GM19324 (cell line): ENCODE results near the gene SERPINB11.
"Not testable (repeated sequence)": the region's sequence is repeated elsewhere in the genome, so short reads cannot be mapped to it uniquely, and the experiment has no call there.

Source experiments
- ATAC-seq: cut with Tn5 transposase; IDR thresholded peaks from one replicate; pipeline ENCODE4 v1.9.1; 2021; ENCODE audit warnings: mild to moderate bottlenecking, moderate library complexity; ENCODE audit not compliant: unreplicated experiment, low FRiP score

The SERPINB11 gene

DNA sequence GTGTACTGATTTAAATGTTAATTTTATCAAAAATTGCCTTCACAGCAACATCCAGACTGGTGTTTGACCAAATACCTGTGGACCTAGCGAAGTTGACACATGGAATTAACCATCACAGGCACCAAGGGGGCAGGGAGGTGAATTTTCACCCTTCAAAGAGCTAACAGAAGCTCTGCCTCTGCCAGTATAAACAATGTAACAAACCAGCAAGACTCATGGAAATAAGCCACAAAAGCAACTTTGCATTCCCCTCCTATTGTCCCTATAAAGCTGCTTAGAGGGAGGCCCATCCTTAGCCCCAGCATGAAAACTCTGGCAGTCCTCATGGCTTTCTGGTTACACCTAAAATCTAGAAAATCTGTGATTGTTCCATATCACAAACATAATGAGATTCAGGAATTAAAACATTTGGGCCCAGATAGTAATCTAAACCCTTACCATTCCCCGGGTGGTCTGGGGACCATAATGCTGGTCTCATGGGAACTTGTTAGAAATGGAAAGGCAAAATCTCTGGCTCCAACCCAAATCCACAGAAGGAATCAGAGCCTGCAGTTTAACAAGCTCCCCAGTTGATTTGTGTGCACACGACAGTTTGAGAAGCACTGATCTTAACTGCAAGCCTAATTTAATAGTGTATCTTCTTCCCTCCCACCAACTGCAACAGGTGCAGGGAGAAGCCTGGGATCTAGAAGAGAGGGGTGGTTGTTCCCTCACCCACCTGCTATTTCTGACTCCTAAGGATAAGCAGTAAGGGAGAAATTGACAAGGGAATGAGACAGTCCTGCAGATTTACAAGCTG is 23.1 kb downstream of the SERPINB11 start:
- ATAC-seq: no peak

DNA sequence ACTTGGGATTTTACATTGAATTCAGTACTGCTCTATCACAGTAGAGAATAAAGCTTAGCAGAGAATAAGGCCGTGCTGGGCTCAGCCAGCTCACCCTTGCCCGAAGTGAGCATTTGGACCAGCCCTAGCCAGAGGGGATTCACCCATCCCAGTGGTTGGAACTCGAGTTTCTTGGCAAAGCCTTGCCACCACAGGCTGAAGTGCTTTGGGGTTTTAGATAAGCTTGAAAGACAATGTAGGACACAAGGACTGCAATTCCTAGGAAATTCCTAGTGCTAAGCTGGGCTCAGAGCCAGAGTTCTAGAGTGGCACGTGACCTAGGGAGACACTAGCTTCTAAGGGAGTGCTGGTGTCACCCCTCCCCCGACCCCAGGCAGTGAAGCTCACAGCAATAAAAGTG is 28.0 kb downstream of the SERPINB11 start:
- no peak for ATAC-seq

- no peak for ATAC-seq
These were observed 28.5 kb downstream of the SERPINB11 start for GRCh38 chr18:63731215-63731614.

GRCh38 chr18:63736876-63737275 is 34.1 kb downstream of the SERPINB11 start:
- no peak for ATAC-seq

DNA sequence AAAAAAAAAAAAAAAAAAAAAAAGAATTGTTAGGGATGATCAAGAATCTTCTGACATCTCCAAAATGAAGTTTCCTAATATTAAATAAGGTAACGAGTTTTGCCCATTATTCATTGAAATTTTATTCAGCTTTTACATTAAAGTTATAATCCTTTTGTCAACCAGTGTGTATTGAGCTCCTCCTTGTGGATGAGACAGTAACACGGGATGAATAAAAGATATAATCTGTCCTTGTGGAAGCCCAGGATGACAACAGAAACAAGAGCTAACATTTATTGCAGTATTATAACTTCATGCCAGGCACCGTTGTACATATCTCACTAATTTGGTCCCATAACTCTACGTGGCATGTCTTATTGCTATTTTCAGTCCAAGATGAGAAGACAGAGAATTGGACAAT is 39.0 kb downstream of the SERPINB11 start:
- ATAC-seq: no peak

DNA sequence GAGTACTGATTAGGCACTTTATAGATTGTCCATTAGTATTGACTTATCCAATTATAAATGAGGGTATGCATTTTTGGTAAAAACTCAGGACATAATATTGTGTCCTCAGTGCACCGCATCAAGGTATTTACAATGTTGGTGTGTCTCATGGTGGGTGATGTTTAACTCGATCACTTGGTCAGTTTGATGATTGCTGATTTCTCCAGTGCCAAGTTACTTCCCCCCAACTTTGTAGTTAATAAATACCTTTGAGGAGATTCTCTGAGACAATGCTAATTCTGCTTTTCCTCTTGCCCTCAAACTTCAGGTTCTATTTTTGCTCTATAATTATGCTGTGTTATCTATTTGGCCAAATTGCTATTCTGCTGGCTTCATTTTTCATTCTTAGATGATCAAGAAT is 44.2 kb downstream of the SERPINB11 start:
- no peak for ATAC-seq

GRCh38 chr18:63749489-63749888 is 46.7 kb downstream of the SERPINB11 start:
- ATAC-seq: no peak

GRCh38 chr18:63752636-63753035 is 49.9 kb downstream of the SERPINB11 start:
- no peak for ATAC-seq

DNA sequence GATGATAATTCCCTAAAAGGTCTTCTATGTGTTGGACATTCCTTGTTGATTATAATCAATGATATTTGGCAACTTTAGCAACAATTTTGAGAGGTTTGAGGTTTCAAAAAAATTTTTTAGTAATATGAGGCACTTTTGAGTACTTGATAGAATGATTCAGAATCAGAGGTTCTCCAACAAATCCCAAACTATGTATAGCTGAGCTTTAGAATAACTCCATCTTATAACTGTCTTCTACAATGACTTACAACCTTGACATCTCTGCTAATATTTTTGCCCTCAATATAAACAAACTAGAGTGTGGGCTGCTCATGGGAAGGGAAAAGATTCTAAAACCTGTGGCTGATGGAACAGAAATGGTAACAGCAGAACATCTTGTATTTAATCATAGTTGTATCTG is 50.9 kb downstream of the SERPINB11 start:
- ATAC-seq: no peak

- no peak for ATAC-seq
These were observed 54.8 kb downstream of the SERPINB11 start for GRCh38 chr18:63757541-63757940.

GRCh38 chr18:63758615-63759240 is 56.0 kb downstream of the SERPINB11 start:
- ATAC-seq: no peak

- not testable (repeated sequence) for ATAC-seq
These were observed 57.0 kb downstream of the SERPINB11 start for GRCh38 chr18:63759786-63760185.

GRCh38 chr18:63762518-63762917 is 59.8 kb downstream of the SERPINB11 start:
- ATAC-seq: no peak

GRCh38 chr18:63763831-63764600 is 61.3 kb downstream of the SERPINB11 start:
- no peak for ATAC-seq

DNA sequence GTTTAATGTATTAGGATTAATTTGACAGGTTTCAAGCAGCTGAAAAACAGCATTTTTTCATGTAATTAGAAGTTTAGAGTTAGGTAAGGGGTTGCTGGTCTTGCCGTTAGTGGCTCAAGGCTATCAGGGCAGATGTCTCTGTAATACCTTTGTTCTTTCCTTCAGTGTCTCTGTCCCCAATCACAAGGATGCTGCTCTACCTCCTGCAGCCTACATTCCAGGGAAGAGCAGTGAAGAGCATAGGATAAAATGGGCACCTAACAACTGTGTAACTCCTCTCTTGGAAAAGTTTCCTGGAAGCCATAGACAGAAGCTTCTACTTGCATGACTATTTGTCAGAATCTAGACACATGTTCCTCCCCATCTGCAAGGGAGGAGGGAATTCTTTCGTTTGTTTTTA is 63.1 kb downstream of the SERPINB11 start:
- ATAC-seq: no peak
